Stimulated activated CD8-positive, alpha-beta memory T cell treated with anti-CD3 and anti-CD28 coated beads, Interleukin-12 subunit alpha, Interleukin-12 subunit beta, amount 100 ng/mL, for 24 hours (primary cell): Measurements from ENCODE around the gene EPN3.

ENCODE experiments used
- DNase-seq: peaks from one replicate; pipeline ENCODE4 v3.0.0-alpha.2; 2020; ENCODE audit errors: extremely low read depth

The EPN3 gene

GRCh38 chr17:50534222-50534978, 1.9 kb downstream of the EPN3 start:
- no peak for DNase-seq

- no peak for DNase-seq
Measured at GRCh38 chr17:50534979-50535326, 2.4 kb downstream of the EPN3 start.

GRCh38 chr17:50535407-50535806, 2.9 kb downstream of the EPN3 start:
- DNase-seq, result no peak

GRCh38 chr17:50536683-50537646, 4.4 kb downstream of the EPN3 start:
- no peak for DNase-seq

- no peak for DNase-seq
Measured at GRCh38 chr17:50537721-50538548, 5.4 kb downstream of the EPN3 start.

- no peak for DNase-seq
Measured at GRCh38 chr17:50538549-50539410, 6.2 kb downstream of the EPN3 start.

- DNase-seq, result no peak
Measured at GRCh38 chr17:50539762-50540559, 7.4 kb downstream of the EPN3 start.

- no peak for DNase-seq
Measured at GRCh38 chr17:50540560-50541401, 8.2 kb downstream of the EPN3 start.

- DNase-seq, result no peak
Measured at GRCh38 chr17:50541402-50541715, 8.8 kb downstream of the EPN3 start.

- peak; percentile 56 for DNase-seq
Measured at GRCh38 chr17:50541716-50542688, 9.5 kb downstream of the EPN3 start.

GRCh38 chr17:50542795-50543774, 10.6 kb downstream of the EPN3 start:
- no peak for DNase-seq

GRCh38 chr17:50544516-50544915, 12.0 kb downstream of the EPN3 start:
- DNase-seq, result no peak

GRCh38 chr17:50545311-50545710, 12.8 kb downstream of the EPN3 start:
- no peak for DNase-seq

GRCh38 chr17:50546701-50547034, 14.1 kb downstream of the EPN3 start:
- DNase-seq, result no peak

GRCh38 chr17:50547035-50547735, 14.7 kb downstream of the EPN3 start, which contains the start of gene SPATA20:
SPATA20 (plus strand) TSS chr17:50547174; CDS start chr17:50547209, 35 bp downstream.
- DNase-seq, result peak; percentile 53

GRCh38 chr17:50547736-50548083, 15.2 kb downstream of the EPN3 start:
- DNase-seq, result no peak

- no peak for DNase-seq
Measured at GRCh38 chr17:50548831-50549230, 16.3 kb downstream of the EPN3 start.
